NCI-H345 treated with DMSO at 0.1 percent for 48 hours (cell line): Measurements from ENCODE around the gene SLC39A2.
"Not testable (repeated sequence)": the region's sequence is repeated elsewhere in the genome, so short reads cannot be mapped to it uniquely, and the experiment has no call there.

Experiments
- DNase-seq: peaks from one replicate; lab custom pipeline; 2025; ENCODE audit not compliant: unreplicated experiment; lab: John Stamatoyannopoulos, UW

Gene SLC39A2

DNA sequence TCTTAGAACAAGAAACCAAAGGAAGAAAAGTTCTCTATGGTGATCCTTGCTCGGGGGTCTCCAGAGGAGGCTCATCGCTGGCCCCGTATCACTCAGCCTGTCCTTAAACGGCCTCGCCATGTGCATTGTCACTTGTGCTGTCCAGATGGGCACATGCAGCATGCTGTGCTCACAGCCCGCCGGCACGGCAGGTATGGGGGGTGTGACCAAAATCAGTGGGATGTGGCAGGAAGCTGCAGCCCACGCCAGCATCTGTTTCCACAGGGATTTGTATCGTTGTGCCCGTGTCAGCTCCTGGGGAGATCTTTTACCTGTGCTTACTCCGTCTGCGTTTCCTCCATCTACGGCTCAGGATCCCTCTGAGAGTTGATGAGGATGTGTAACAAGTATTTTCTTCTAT is 2.6 kb upstream of the SLC39A2 start:
- no peak for DNase-seq

DNA sequence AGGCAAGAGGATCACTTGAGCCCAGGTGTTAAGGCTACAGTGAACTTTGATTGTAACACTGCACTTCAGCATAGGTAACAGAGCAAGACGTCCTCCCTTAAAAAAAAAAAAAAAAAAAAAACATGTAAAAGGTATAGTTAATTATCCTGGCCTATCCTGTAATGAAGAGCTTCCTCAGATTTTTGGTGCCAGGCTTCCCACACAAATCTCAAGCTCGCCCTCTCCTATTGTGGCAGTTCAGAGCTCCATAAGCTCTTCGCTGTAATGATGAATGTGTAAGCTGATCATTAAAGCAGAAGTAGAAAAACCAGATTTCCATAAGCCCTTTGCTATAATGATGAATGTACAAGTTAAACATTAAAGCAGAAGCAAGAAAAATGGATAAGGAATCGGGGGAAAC is 2.0 kb upstream of the SLC39A2 start:
- DNase-seq = no peak

DNA sequence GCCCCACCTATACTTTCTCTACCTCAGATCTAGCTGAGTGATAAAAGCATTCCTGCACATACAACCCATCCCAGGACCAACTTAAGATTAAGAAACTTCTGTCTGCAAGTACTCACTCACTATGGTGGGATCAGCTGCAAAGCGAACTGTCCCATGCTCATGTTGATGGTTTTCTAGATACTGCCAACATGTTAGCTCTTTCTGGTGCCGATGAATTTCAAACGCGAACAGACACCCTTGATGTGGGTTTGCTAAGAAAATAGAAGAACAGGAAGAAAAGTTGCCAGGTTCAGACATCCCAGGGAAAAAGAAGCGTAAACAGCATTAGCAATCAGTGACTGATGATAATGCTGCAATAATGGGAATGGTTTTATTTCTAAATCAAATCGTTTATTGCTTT is 1.5 kb upstream of the SLC39A2 start:
- DNase-seq = no peak

DNA sequence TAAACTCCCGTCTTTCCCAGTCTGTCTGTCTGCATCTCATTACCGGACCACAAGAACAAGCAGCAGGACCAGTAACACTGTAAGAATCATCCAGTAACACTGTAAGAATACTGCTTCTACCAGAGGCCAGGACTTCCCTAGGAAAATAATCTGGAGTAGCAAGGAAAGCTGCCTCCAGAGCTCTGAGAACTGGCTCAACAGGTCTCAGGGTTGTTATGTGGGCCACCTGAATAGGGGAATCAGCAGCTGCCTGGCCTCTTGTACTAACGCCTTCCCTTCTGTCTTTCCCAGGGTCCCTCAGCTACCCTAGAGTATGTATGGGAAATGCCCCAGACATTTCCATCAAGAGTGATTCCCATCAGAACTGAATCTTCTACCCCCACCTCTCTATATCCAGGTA is 954 bp upstream of the SLC39A2 start:
- DNase-seq = no peak

DNA sequence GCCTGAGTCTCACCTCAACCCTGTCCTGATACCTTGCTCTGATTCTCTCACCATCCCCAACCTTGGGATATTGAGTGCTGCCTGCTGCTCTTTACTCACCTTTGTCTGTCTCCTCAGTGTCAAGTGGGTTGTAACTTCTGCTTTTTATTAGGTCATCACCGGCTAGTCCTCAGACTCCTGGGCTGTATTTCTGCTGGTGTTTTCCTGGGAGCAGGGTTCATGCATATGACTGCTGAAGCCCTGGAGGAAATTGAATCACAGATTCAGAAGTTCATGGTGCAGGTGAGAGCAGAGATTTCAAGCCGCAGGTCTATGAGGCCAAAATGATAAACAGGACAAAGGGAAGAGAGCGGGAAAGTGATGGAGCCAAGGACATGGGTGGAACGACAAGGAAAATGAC is 498 bp downstream of the SLC39A2 start:
- no peak for DNase-seq

DNA sequence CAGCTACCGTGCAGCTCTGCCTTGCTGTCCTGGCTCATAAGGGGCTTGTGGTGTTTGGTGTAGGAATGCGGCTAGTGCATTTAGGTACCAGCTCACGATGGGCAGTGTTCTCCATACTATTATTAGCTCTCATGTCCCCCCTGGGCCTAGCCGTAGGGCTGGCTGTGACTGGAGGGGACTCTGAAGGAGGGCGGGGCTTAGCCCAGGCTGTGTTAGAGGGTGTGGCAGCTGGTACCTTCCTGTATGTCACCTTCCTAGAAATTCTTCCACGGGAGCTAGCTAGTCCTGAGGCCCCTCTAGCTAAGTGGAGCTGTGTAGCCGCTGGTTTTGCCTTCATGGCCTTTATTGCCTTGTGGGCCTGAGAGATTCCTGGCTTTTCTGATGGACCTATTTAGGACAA is 2.1 kb downstream of the SLC39A2 start:
- DNase-seq = no peak

DNA sequence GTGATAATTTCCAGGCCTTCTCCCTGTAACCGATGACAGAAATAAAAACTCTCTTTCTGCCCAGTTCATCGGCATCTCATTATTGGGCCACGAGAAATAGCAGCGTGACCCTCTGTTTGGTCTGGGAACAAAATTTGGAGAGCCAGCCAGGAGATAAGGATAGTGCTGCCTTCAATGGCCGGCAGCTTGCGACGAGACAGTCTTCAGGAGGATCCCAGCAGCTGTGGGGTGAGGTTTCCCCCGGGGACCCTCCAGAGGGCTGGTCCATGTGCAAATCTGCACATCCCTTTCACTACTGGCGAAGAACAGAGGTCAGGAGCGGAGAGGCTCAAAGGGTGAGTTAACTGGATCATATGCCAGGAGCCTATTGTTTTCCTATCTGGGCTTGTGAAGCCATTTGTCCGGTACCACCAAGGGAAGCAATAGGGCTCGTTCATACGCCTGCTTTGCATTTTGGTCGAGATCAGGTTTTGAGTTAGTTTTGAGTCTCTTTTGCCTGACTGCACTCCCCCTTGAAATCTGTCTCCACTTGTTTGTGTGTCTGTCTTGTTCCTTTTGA is 4.8 kb downstream of the SLC39A2 start:
- DNase-seq = no peak

DNA sequence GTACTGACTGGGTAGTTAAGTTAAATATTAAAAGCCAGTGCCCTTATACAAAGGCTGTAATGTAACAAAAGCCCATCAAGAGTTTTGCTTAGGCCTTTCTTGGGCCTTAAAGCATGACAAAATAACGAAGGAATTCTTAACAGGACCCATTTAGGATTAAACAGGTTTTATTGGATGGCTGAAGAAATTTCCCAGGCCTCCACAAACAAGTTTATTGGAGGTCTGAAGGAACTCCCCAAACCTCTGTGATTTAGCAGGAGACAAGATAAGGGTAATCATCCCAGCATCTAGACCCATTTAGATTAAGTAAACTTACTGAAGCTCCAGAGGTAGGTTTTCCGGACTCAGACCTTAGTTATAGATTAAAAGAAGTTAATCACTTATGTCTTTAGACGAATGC is 10.6 kb downstream of the SLC39A2 start:
- not testable (repeated sequence) for DNase-seq

DNA sequence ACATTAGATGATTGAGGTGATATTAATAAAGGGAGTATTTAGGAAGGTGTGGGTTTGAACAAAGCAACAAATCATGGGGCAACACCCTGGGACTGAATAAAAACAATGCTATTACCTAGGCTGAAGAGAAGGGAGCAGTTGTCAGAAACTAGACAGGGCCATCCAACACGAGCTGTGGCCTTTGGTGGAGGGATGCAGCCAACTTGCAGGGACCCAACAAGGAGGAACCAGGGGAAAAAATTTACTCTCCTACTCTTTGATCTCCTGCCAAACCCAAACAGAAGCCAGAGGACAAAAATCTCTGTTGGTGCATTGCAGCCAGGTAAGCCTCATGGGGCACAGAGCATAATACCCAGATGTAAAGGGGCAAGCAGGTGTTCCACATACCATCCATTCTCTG is 12.0 kb downstream of the SLC39A2 start:
- no peak for DNase-seq

DNA sequence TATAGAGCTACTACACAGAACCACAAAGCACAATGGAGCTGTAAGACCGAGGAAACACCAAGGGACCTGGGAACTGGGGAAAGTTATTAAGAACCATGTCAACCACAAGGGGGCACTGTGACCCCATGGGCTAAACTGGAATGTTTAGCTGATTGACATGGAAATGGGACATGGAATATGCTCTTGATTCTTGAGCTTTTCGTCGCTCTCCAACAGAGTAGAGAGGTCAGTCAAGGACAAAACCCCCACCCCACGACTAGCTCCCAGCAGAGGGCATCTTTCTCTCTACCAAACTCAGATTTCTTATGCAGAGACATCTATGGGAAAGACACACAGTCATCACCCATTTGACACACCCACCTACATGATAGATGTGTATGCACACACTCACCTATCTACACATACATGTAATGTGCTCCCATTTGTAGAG is 15.7 kb downstream of the SLC39A2 start:
- peak; percentile 70 for DNase-seq

DNA sequence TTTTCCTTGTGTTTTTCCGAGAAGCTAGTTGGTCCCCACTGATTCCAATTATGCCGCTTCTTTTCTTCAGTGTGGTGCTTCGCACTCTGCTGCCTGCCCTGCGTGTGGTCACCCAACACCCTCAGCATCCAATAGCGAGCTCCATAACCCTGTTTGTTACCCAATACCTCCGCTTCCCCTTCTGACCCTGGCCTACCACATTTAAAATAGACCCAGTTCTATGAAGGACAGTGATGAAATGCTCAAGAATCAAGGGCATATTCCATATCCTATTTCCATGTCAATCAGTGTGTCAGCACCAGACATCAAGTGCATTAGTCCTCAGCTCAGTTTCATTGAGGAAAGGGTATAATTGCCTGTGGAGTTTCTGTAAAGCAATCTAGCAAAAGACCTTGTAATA is 16.2 kb downstream of the SLC39A2 start:
- no peak for DNase-seq

DNA sequence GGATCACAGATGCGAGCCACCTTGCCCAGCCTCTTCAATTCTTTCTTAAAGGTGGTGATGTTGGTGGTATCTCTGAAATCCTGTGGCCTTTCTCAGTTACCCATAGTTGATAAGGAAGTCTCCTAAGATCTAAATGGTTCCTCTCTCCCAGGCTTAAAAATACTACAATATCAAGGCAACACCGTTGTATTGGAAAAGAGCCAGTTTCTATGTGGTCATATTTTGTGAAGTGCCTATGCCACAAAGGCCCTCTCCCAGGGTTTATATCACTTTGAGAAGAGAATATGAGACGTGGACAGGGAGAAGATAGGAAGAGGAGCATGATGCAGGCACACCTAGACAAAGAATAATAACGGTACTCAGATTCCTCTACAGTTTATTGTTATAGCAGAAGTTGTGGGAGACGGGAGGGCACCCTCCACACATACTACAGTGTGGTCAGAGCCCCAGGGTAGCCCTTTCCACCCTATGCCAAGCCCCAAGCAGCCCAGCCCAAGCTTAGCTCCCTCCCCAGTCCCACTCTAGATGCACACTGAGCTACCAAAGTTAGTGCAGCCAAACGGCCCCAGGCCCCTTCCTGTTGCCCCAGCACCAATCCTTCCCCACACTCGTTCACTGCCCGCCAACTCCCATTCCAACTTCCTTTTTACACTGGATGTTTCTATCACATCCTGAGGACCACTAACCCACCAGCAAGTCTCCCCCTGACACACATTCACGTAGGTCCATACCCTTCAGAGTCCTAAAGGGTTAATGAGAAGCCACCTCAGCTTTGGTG is 17.5 kb downstream of the SLC39A2 start:
- no peak for DNase-seq

DNA sequence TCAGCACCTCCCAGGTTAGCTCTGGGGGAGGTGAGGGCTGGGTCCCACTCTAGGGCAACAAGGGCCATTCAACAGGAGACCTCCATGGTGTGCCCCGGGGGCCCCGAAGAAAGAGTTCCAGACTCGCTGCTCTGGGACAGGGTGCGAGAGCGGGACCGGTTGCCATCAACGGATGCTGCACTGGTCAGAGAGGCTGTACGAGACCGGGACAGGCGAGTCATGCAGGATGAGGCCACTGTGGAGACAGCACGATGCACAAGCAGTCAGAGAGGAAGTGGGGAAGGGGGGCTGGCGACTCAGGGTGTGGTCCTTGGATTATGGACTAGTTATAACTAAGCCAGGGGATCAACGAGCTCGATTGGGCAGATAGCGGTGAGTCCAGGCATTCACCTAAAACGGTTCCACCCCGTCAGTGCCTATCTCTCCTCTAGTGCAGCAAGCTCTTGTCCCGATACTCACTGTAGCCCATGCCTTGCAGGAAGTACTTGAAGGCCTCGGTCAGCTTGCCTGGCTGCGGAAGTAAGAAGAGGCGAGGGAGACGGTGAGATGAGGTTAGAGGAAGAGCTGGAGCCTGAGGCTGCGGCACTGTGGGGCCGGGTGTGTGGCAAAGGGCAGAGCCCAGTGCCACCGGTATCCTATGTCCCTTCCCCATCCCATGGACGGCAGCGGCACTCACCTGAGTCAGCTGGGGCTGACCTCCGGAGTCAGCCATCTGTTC is 18.6 kb downstream of the SLC39A2 start:
- DNase-seq = no peak

DNA sequence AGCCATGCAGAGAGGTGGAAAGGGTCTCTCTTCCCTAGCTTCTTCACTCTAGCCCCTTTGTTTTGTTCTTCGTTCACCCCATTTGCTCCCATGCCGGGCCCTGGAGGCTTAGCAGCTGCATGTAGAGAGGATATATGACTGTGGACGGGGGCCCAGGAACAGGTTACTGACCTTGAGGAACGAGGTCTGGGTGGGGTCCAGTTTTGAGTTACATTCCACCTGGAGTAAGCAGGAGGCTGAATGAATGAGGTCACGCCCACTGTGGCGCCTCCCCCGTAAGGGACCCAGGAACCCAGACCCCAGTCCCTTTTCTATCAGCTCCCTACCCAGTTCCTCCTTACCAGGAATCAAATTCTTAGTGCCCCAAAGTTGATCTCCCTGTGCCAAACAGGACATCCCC is 19.2 kb downstream of the SLC39A2 start:
- DNase-seq = no peak

DNA sequence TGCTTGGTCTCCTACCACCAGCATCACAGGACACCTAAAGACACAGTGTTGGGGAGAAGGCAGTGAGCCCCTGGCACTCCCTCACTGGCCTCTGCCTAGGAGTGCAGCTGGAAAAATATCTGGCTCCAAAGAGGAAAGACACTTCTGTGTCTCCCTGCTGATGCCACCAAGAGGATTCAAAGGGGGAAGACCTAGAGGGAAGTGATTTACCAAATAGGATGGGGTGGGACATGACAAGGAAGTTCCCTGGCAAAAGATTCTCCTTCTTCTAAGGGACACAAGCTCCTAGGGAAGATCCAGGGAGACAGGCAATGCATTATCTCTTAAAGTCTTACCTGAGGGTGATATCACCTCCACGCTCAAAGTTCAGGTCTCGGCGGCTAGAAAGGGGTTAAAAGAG is 19.7 kb downstream of the SLC39A2 start:
- no peak for DNase-seq

DNA sequence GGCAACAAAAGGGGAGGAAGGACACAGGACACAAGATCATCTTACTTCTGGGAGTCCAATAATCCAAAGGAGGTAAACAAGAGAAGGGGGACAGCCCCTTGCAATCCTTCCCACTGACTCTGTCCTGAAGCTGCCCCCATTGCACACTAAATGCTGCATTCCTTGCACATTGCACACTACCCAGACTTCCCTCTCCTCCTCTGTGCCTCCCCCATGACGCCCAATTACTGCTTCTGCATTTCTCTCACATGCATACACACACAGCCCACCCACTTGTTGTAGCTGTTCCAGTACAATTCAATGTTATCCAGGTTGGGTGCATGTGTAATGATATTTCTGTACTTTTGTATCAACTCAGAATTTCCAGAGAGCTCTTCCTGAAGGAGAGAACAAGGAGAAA is 20.3 kb downstream of the SLC39A2 start:
- DNase-seq = no peak

DNA sequence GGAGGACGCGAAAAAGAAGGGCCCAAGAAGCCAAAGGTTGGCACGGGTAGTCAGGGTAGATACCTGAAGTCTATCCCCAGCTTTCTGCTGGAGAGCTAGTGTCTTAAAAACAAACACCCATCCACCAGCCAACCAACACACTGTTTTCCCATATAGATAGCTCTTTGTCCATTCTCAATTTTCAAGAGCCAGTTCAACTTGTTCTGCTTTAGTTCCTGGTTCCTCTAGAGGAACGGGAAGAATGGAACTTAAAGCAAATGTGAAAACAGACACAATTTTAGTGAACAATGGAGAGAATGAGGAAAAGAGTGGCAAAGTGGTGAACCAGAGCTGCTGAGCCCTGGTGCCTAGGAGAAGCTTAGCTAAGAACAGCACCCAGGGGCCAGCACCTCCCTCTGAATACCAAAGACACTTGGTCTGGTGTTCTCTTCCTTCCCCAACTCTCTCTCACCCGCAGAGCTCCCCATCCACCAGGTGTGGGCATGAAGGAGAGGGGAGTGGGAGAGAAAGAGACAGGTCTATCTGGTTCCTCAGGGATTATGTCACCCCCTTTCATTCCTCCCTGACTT is 22.0 kb downstream of the SLC39A2 start:
- DNase-seq = no peak

DNA sequence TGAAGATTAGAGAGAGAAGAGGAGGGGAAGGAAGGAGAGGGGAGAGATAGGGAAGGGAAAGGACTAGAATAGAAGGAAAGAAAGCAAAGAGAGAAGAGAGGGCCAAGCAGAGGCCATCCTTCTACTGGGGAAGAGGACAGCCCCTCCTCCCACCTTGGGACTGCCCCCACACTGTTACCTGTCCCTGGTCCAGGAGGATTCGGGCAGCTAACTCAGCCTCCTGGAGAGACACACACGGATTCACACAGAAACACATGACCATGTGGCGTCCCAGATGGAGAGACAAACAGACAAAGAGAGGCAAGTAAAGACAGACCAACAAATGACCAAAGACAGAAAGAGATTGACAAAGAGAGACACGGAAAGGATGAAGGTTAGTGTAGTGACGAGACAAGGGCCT is 23.6 kb downstream of the SLC39A2 start:
- no peak for DNase-seq

DNA sequence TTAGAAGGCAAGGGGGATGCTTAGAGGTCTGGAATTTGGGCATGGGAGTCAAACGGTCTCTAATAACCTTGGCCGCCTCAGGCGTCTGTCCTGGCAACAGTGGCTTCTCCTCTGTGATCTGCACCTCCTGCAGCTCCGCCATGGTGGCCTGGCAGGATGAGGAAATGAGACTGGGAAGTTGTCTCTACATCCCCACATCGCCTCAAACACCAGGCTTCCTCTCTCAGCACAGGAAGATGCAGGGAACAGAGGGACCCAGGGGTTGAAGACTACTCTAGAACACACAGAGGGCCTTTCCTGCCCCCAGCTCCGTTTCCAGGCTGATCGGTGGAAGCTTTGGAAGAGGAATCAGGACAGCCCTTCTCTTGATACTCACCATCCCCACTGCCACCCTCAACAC is 24.1 kb downstream of the SLC39A2 start:
- no peak for DNase-seq

DNA sequence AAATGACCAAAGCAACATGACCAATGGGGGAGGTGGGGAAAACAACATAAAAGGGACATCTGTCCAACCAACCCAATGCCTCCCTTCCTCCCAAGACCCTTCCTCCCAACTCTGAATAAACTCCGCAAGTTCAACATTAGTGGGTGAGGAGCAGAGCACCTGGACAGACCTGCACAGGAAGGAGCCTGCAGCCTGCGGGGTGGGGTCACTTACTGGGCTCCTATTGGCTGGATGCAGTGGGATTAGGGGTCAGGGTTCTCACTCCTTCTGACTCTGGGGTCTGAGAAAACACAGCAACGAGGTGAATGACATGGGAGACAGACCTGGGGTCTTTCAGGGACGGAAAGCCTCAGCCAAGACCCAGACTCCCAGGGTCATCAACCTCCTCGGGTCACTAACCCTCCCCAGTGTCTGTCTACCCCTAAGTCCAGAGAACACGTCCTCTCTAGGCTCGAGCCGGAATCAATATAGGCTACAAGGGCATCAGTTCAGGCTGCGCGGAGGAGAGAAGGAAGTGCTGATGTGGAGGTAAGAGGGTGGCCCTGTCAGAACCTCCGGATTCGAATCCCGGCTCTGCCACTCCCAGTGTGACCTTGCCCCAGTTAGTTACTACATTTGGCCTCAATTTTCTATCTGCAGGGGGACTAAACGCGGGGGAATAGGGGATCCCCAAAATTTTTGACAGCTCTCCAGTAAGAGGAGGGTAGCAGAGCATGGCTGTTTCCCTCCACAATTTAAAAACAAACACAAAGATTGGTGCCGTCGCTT is 24.9 kb downstream of the SLC39A2 start:
- no peak for DNase-seq
